Right lobe of liver (tissue), 4 donors: ENCODE data around the gene ADAM17.

Experiments used
- CTCF ChIP-seq, 4 donors: fragments of 200-600 bp in 3 of 4; fragments of 450-650 bp in 1 of 4; IDR thresholded peaks; one replicate each; pipeline versions ENCODE4 v1.5.1 to v1.8.0; 2016 to 2022; ENCODE audit warnings: antibody characterized with exemption in 4 of 4, mild to moderate bottlenecking in 2 of 4
- POLR2A ChIP-seq: fragments of 450-650 bp; IDR thresholded peaks from one replicate; pipeline ENCODE4 v1.6.1; 2017; ENCODE audit warnings: antibody characterized with exemption, mild to moderate bottlenecking
- donor health status: DM: no; HTN: no; CAD: no.
- donor health status: DM: no; HTN: no; CAD: no.
- donor health status: DM: no; HTN: yes; CAD: no.

GRCh38 chr2:9602412-9602811, 46.8 kb upstream of the ADAM17 start:
- TF ChIP-seq POLR2A: no peak
- no peak for TF ChIP-seq CTCF (IDR thresholded peaks at IDR 0.05)
